OCI-LY1 (cell line): ENCODE data around the gene TMEM200B.
"Not testable (repeated sequence)": the region's sequence is repeated elsewhere in the genome, so short reads cannot be mapped to it uniquely, and the experiment has no call there.

ENCODE experiments used
- H2AFZ ChIP-seq: fragments of 200-600 bp; sonication (generic), shearing (Covaris generic); 2 replicates; pipeline ENCODE4 v1.6.0; 2014; ENCODE audit warnings: antibody characterized with exemption, mild to moderate bottlenecking, low read length
- H3F3A ChIP-seq: fragments of 200-600 bp; sonication (generic), shearing (Covaris generic); 2 replicates; pipeline ENCODE4 v1.6.0; 2014; ENCODE audit warnings: mild to moderate bottlenecking, antibody characterized with exemption, low read length, moderate library complexity; ENCODE audit not compliant: insufficient read depth
- H3K27ac ChIP-seq: fragments of 200-600 bp; sonication (generic); 2 replicates; pipeline ENCODE4 v1.5.1; 2014; ENCODE audit warnings: low read length, mixed run types, mild to moderate bottlenecking, low read depth; ENCODE audit not compliant: poor library complexity, severe bottlenecking
- H3K27me3 ChIP-seq: fragments of 200-600 bp; sonication (generic); 2 replicates; pipeline ENCODE4 v1.6.0; 2014; ENCODE audit warnings: antibody characterized with exemption, mild to moderate bottlenecking, low read length, moderate library complexity; ENCODE audit not compliant: insufficient read depth
- H3K36me3 ChIP-seq: fragments of 200-600 bp; sonication (generic); 2 replicates; pipeline ENCODE4 v1.6.1; 2014; ENCODE audit warnings: mild to moderate bottlenecking, antibody characterized with exemption, low read length, moderate library complexity, mixed read lengths; ENCODE audit not compliant: insufficient read depth
- H3K4me1 ChIP-seq: fragments of 200-600 bp; sonication (generic); 2 replicates; pipeline ENCODE4 v1.5.1; 2014; ENCODE audit warnings: mild to moderate bottlenecking, low read length, moderate library complexity; ENCODE audit not compliant: insufficient read depth, severe bottlenecking
- H3K4me2 ChIP-seq: fragments of 200-600 bp; sonication (generic), shearing (Covaris generic); 2 replicates; pipeline ENCODE4 v1.6.1; 2014; ENCODE audit warnings: low read length
- H3K4me3 ChIP-seq: fragments of 200-600 bp; sonication (generic); 2 replicates; pipeline ENCODE4 v1.5.1; 2014; ENCODE audit warnings: low read length, low read depth, mild to moderate bottlenecking, mixed read lengths; ENCODE audit not compliant: poor library complexity, severe bottlenecking
- H3K79me2 ChIP-seq: fragments of 200-600 bp; shearing (Covaris generic); 2 replicates; pipeline ENCODE4 v1.6.1; 2016; ENCODE audit warnings: mixed run types, low read length, mixed read lengths; ENCODE audit not compliant: insufficient read depth
- H3K9ac ChIP-seq: fragments of 200-600 bp; sonication (generic), shearing (Covaris generic); 2 replicates; pipeline ENCODE4 v1.6.1; 2014; ENCODE audit warnings: mild to moderate bottlenecking, low read length, mixed read lengths
- H3K9me2 ChIP-seq: fragments of 200-600 bp; sonication (generic), shearing (Covaris generic); 2 replicates; pipeline ENCODE4 v1.6.1; 2014; ENCODE audit warnings: low read depth, mild to moderate bottlenecking, low read length, mixed read lengths
- H3K9me3 ChIP-seq: fragments of 200-600 bp; shearing (Covaris generic); 2 replicates; pipeline ENCODE4 v1.6.1; 2014; ENCODE audit warnings: low read length, mixed read lengths
- H4K20me1 ChIP-seq: fragments of 200-600 bp; sonication (generic), shearing (Covaris generic); 2 replicates; pipeline ENCODE4 v1.6.0; 2016; ENCODE audit warnings: mild to moderate bottlenecking, low read length; ENCODE audit not compliant: insufficient read depth
- CTCF ChIP-seq: fragments of 200-600 bp; sonication (generic), shearing (Covaris generic); IDR thresholded peaks from 2 replicates; pipeline ENCODE4 v1.5.1; 2017; ENCODE audit warnings: mild to moderate bottlenecking, antibody characterized with exemption, low read length, moderate library complexity, mixed read lengths
- EZH2 ChIP-seq: fragments of 200-600 bp; sonication (generic), shearing (Covaris generic); IDR thresholded peaks from 2 replicates; pipeline ENCODE4 v1.8.0; 2017; ENCODE audit warnings: borderline replicate concordance, mixed run types, mild to moderate bottlenecking, antibody characterized with exemption, low read length, moderate library complexity, mixed read lengths

Gene TMEM200B

GRCh38 chr1:29096231-29096886 is 27.3 kb downstream of the TMEM200B start:
- Histone ChIP-seq H3K9ac (no peak overlapping the region), H2AFZ (no peak overlapping the region), H3F3A (no peaks in the 10 kb centered on the region), H3K79me2 (no peaks in the 10 kb centered on the region), H3K36me3 (peaks cover 65% of the 10 kb centered on the region), H3K4me3 (no peak overlapping the region), H4K20me1 (no peaks in the 10 kb centered on the region), H3K9me3 (no peaks in the 10 kb centered on the region), H3K4me2 (no peak overlapping the region), H3K9me2 (no peaks in the 10 kb centered on the region), H3K27ac (no peak overlapping the region), H3K4me1 (no peaks in the 10 kb centered on the region), H3K27me3 (no peaks in the 10 kb centered on the region)
- TF ChIP-seq CTCF = no peak
- no peak for TF ChIP-seq EZH2

GRCh38 chr1:29094954-29095353 is 28.7 kb downstream of the TMEM200B start:
- Histone ChIP-seq H2AFZ (no peak overlapping the region), H3K4me2 (no peak overlapping the region), H3F3A (no peaks in the 10 kb centered on the region), H3K36me3 (peaks cover 65% of the 10 kb centered on the region), H3K9me2 (no peaks in the 10 kb centered on the region), H3K9me3 (no peaks in the 10 kb centered on the region), H3K4me1 (no peaks in the 10 kb centered on the region), H3K4me3 (no peak overlapping the region), H3K27me3 (no peaks in the 10 kb centered on the region), H3K79me2 (no peaks in the 10 kb centered on the region), H3K9ac (no peak overlapping the region), H3K27ac (no peak overlapping the region), H4K20me1 (no peaks in the 10 kb centered on the region)
- no peak for TF ChIP-seq EZH2

- H3K4me2 ChIP-seq = no peak overlapping the region
- H2AFZ ChIP-seq = no peak overlapping the region
- H3K4me1 ChIP-seq = no peaks in the 10 kb centered on the region
- H3F3A ChIP-seq = no peaks in the 10 kb centered on the region
- no peak overlapping the region for H3K9ac ChIP-seq
- H3K27ac ChIP-seq = no peak overlapping the region
- H3K27me3 ChIP-seq = no peaks in the 10 kb centered on the region
- no peaks in the 10 kb centered on the region for H4K20me1 ChIP-seq
- H3K9me3 ChIP-seq = no peaks in the 10 kb centered on the region
- no peaks in the 10 kb centered on the region for H3K9me2 ChIP-seq
- peaks cover 65% of the 10 kb centered on the region for H3K36me3 ChIP-seq
- H3K79me2 ChIP-seq = no peaks in the 10 kb centered on the region
- H3K4me3 ChIP-seq = no peak overlapping the region
- no peak for TF ChIP-seq CTCF
- no peak for TF ChIP-seq EZH2
Measured at GRCh38 chr1:29094433-29094832, 29.3 kb downstream of the TMEM200B start.

- not testable (repeated sequence) for H3K9me3 ChIP-seq, H3F3A ChIP-seq, H2AFZ ChIP-seq, H4K20me1 ChIP-seq, H3K9me2 ChIP-seq, H3K4me2 ChIP-seq, H3K27ac ChIP-seq, H3K4me3 ChIP-seq, H3K4me1 ChIP-seq, H3K27me3 ChIP-seq, H3K79me2 ChIP-seq, H3K9ac ChIP-seq
- H3K36me3 ChIP-seq = peaks cover 59% of the 10 kb centered on the region
Measured at GRCh38 chr1:29092704-29093103, 31.0 kb downstream of the TMEM200B start.
